Mucosa of stomach (tissue), 1 donor: ENCODE results near the gene ZNF296.

ENCODE experiments used
- H3K27me3 ChIP-seq: one replicate; pipeline ENCODE4 v1.7.0; 2013; ENCODE audit warnings: mild to moderate bottlenecking, low read length; ENCODE audit not compliant: control insufficient read depth, insufficient read depth
- H3K36me3 ChIP-seq: one replicate; pipeline ENCODE4 v1.7.0; 2013; ENCODE audit warnings: low read length; ENCODE audit not compliant: control insufficient read depth, insufficient read depth
- H3K4me1 ChIP-seq: one replicate; pipeline ENCODE4 v1.7.0; 2013; ENCODE audit warnings: mild to moderate bottlenecking, low read length; ENCODE audit not compliant: control insufficient read depth, insufficient read depth
- H3K4me3 ChIP-seq: one replicate; pipeline ENCODE4 v1.7.0; 2013; ENCODE audit warnings: low read length
- H3K9ac ChIP-seq: one replicate; pipeline ENCODE4 v1.7.0; 2013; ENCODE audit warnings: mild to moderate bottlenecking, low read length, moderate library complexity
- H3K9me3 ChIP-seq: one replicate; pipeline ENCODE4 v1.7.0; 2013; ENCODE audit warnings: mild to moderate bottlenecking, low read length, moderate library complexity; ENCODE audit not compliant: control insufficient read depth
- donor health status: Pancreatic carcinoma.

The ZNF296 gene

DNA sequence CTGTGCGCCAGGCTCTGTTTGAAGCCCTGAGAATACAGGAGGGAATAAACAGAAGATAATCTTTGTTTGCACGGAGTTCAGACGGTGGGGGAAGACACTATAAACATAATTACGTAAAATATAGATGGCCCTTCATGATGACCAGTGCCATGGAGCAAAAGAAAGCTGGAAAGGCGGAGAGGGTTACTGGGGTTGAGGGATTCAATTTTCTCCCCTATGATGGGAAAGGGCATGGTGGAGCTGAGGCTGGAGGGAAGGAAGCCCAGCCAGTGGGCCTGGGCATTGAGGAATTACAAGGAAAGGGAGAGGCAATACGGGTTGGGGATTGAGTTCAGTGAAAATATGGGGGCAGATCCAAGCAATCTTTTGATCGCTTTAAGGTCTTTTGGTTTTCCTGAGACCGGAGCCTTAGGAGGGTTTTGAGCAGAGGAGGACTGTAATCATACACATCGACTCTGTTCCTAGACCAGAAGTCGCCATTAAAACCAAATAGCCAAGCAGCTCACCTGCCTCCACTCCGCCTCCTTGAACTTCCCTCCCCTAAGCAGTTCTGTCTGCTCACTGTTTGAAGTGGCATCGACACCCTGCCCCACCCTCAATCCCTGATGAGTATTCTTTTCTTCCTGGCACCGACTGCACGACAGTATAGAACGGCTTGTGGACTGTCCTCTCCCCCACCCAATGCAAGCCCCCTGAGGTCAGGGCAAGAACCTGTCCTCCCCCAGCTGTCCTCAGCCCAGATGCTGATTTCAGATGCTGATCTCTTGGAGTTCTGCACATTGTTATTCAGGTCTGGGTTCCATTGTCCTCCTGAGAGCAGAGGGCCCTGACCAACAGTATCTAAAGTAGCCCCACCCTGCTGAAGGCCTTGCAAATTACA, 813 bp upstream of the ZNF296 start:
- Histone ChIP-seq H3K36me3 (no peaks in the 10 kb centered on the region), H3K4me3 (no peak overlapping the region), H3K27me3 (no peaks in the 10 kb centered on the region), H3K9me3 (no peaks in the 10 kb centered on the region), H3K9ac (peak overlapping the region; percentile 30), H3K4me1 (peaks cover 34% of the 10 kb centered on the region)

GRCh38 chr19:45075301-45076028, 813 bp downstream of the ZNF296 start:
- no peaks in the 10 kb centered on the region for H3K9me3 ChIP-seq
- H3K27me3 ChIP-seq: no peaks in the 10 kb centered on the region
- peak overlapping the region; percentile 64 for H3K9ac ChIP-seq
- no peaks in the 10 kb centered on the region for H3K36me3 ChIP-seq
- peaks cover 44% of the 10 kb centered on the region for H3K4me1 ChIP-seq
- H3K4me3 ChIP-seq: peak overlapping the region; percentile 56

DNA sequence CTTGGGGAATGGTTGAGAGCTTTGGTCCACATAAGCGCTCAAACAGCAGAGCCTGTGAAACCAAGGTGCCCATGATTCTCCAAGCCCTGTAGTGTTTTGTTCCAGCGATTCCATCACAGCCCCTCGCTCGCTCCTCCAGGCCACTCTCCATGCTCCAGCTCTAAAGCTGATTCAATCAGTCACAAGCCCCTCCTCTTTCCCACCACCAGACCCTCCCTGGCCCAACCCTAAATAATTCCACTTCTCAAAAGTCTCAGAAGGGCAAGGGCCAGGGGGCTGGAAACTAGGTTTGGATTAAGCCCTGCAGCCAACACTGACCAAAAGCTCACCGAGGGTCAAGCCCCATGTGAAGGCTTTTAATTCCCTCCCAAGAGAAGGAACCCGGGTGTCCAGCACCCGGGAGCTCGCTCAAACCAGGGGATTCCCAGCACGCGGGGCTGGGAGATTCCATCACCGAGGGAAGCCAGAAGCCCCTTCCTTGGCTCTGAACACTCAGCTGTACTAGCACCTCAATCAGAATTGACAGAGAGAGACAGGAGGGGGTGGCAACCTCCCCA, 1.5 kb downstream of the ZNF296 start:
- Histone ChIP-seq H3K4me1 (peaks cover 43% of the 10 kb centered on the region), H3K27me3 (no peaks in the 10 kb centered on the region), H3K9me3 (no peaks in the 10 kb centered on the region), H3K36me3 (no peaks in the 10 kb centered on the region), H3K9ac (peak overlapping the region; percentile 44), H3K4me3 (no peak overlapping the region)

DNA sequence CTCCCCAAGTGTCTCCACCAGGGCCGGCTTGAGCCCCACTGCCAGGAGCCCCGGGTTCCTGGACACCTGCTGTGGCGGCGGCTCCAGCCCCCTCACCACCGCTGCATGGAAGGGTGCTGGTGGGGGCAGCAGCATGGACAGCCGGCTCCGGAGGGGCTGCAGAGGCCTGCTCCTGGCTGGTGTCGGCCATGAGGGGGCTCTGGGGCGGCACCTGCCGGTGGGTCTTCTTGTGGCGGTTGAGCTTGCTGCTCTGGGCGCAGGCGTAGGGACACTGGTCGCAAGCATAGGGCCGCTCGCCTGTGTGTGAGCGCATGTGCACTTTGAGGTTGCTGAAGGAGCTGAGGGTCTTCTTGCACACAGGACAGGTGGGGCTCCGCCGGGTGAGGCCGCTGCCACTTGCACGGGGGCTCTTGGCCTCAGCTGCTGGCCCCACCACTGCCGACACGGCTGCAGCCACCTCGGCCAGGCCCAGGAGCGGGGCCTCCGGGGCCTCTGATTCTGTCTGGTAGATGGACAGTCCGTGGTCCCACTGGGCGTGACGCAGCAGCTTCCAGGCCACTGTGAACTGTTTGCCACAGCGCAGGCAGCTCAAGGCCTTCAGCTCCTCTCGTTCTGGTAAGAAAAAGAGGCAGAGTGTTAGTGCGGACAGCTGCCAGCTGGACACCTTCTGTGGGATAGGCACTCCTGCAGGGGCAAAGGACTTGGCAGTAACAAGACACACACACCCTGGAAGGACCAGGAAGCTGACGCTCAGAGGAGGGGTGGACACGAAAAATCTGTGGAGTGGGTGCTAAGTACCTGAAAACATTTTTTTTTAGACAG, 4.1 kb downstream of the ZNF296 start:
- no peaks in the 10 kb centered on the region for H3K36me3 ChIP-seq
- H3K9me3 ChIP-seq: no peaks in the 10 kb centered on the region
- no peak overlapping the region for H3K4me3 ChIP-seq
- peaks cover 40% of the 10 kb centered on the region for H3K4me1 ChIP-seq
- H3K27me3 ChIP-seq: no peaks in the 10 kb centered on the region
- no peak overlapping the region for H3K9ac ChIP-seq

DNA sequence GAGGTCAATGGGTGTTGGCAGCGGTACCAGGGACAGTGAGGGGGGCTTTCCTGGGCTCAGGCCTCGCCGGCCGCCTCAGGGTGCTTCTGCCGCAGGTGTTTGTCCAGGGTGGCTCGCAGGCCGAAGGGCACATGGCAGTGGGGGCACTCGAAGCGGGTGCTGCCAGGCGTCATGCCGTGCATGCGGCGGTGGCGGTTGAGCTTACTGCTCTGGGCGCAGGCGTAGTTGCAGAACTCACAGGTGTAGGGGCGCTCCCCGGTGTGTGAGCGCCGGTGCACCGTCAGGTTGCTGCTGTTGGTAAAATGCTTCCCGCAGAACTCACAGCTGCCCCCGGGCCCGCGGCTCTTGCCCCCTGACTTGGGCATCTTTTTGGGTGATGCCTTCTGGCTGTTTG, 4.7 kb downstream of the ZNF296 start:
- Histone ChIP-seq H3K27me3 (no peaks in the 10 kb centered on the region), H3K4me3 (no peak overlapping the region), H3K9me3 (no peaks in the 10 kb centered on the region), H3K36me3 (no peaks in the 10 kb centered on the region), H3K4me1 (peaks cover 33% of the 10 kb centered on the region), H3K9ac (peak overlapping the region; percentile 28)

- Histone ChIP-seq H3K36me3 (no peaks in the 10 kb centered on the region), H3K9me3 (no peaks in the 10 kb centered on the region), H3K4me1 (peaks cover 32% of the 10 kb centered on the region), H3K9ac (peak overlapping the region; percentile 28), H3K4me3 (no peak overlapping the region), H3K27me3 (no peaks in the 10 kb centered on the region)
Measured at GRCh38 chr19:45070861-45071544, 5.3 kb downstream of the ZNF296 start.

DNA sequence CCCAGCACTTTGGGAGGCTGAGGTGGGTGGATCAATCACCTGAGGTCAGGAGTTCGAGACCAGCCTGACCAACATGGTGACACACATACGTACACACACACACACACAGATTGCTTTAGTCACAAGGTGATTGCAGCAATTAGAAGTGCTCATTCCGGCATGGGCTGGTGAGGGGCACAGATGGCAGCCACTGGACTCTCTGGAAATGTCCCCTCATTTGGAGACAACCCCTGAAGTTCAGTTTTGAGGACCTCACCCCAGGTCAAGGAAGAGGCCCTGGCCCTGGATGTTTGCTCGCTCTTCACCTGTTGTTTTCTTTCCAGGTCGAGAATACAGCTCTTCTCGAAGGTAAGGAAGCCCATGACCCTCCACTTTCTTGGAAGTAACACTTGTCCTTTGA, 6.1 kb downstream of the ZNF296 start:
- Histone ChIP-seq H3K9ac (no peak overlapping the region), H3K36me3 (no peaks in the 10 kb centered on the region), H3K27me3 (no peaks in the 10 kb centered on the region), H3K9me3 (no peaks in the 10 kb centered on the region), H3K4me1 (peaks cover 32% of the 10 kb centered on the region), H3K4me3 (no peak overlapping the region)

GRCh38 chr19:45069056-45069455, 7.2 kb downstream of the ZNF296 start:
- H3K9ac ChIP-seq: no peak overlapping the region
- no peaks in the 10 kb centered on the region for H3K27me3 ChIP-seq
- H3K4me1 ChIP-seq: peaks cover 32% of the 10 kb centered on the region
- H3K36me3 ChIP-seq: peaks cover 5% of the 10 kb centered on the region
- no peak overlapping the region for H3K4me3 ChIP-seq
- no peaks in the 10 kb centered on the region for H3K9me3 ChIP-seq

GRCh38 chr19:45068041-45068440, 8.2 kb downstream of the ZNF296 start:
- Histone ChIP-seq H3K36me3 (peaks cover 5% of the 10 kb centered on the region), H3K4me3 (no peak overlapping the region), H3K4me1 (peaks cover 32% of the 10 kb centered on the region), H3K9ac (no peak overlapping the region), H3K27me3 (no peaks in the 10 kb centered on the region), H3K9me3 (no peaks in the 10 kb centered on the region)

DNA sequence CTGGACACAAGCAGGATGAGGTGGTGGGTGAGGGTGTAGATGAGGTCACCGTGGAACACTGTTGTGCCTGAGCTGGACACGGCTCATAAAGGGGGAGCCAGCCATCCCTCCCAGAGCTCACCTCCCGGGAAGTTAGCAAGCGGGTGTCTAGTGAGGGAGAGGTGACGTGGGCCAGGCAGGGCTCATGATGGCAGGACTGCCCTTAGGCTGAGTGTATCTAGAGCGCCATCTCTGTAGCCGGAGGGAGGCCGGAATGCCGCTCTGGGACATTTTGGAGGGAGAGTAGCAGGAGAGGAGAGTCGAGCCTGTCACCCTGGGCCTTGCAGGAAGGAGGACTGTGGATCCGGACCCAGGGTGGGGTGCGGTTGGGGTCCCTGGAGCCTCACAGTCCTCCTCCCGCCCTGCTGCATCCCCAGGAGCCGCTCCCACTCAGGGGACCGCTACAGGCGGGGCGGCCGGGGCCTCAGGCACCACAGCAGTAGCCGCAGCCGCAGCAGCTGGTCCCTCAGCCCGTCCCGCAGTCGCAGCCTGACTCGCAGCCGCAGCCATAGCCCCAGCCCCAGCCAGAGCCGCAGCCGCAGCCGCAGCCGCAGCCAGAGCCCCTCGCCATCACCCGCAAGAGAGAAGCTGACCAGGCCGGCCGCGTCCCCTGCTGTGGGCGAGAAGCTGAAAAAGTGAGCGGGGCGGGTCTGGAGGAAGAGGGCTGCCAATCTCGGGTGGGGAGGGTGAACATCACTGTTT, 9.2 kb downstream of the ZNF296 start:
- Histone ChIP-seq H3K27me3 (no peaks in the 10 kb centered on the region), H3K4me1 (peaks cover 29% of the 10 kb centered on the region), H3K4me3 (no peak overlapping the region), H3K9ac (no peak overlapping the region), H3K36me3 (peaks cover 5% of the 10 kb centered on the region), H3K9me3 (no peaks in the 10 kb centered on the region)
